Calu3 (cell line): ENCODE results near the gene C12orf42. TPM values are rescaled to one million over a fixed set of nuclear protein-coding genes. Genes with fewer than 3 reads are reported as not detected.

ENCODE experiments used
- BruUV-seq: library from RNA; stranded (reverse); fragments of 400-500 nt; replicated peaks from 2 replicates; lab custom pipeline; 2021; lab: Mats Ljungman, UMichigan
- CTCF ChIA-PET: fragments of 300-600 bp; sonication (Branson Sonifier 250); formaldehyde crosslinking; loops from one replicate; lab custom pipeline; 2022; ENCODE audit warnings: antibody characterized with exemption; lab: Charles Lee
- DNase-seq: peaks from one replicate; pipeline ENCODE4 v3.0.0; 2022
- H3K27ac Mint-ChIP-seq: one replicate; pipeline ENCODE4 v1.8.0; 2022; ENCODE audit warnings: mixed read lengths; ENCODE audit not compliant: unreplicated experiment
- H3K27me3 Mint-ChIP-seq: one replicate; pipeline ENCODE4 v1.8.0; 2022; ENCODE audit warnings: mixed read lengths; ENCODE audit not compliant: unreplicated experiment
- H3K36me3 Mint-ChIP-seq: one replicate; pipeline ENCODE4 v1.8.0; 2022; ENCODE audit warnings: mild to moderate bottlenecking, moderate library complexity, mixed read lengths; ENCODE audit not compliant: insufficient read depth, unreplicated experiment
- H3K4me1 Mint-ChIP-seq: one replicate; pipeline ENCODE4 v1.8.0; 2022; ENCODE audit warnings: mild to moderate bottlenecking, low read depth, mixed read lengths; ENCODE audit not compliant: unreplicated experiment
- H3K4me3 Mint-ChIP-seq: one replicate; pipeline ENCODE4 v1.8.0; 2022; ENCODE audit warnings: mild to moderate bottlenecking, low read depth, moderate library complexity, mixed read lengths; ENCODE audit not compliant: unreplicated experiment
- H3K9me3 Mint-ChIP-seq: one replicate; pipeline ENCODE4 v1.8.0; 2022; ENCODE audit warnings: low read depth, mixed read lengths; ENCODE audit not compliant: unreplicated experiment
- CTCF ChIP-seq: fragments of 200-600 bp; IDR thresholded peaks from one replicate; pipeline ENCODE4 v1.8.0; 2022; ENCODE audit warnings: antibody characterized with exemption; ENCODE audit not compliant: unreplicated experiment
- intact Hi-C: fragments of 100-400 bp; cut with micrococcal nuclease; formaldehyde crosslinking; loops from one replicate; pipeline ENCODE4 v1.10.0; 2022; ENCODE audit not compliant: unreplicated experiment
- total RNA-seq: library from RNA; stranded (reverse); gene quantifications from 2 replicates; pipeline ENCODE4 v1.2.3, GENCODE V29; 2022

C12orf42 gene
- total RNA-seq, 1 experiment from 2014 or later = not detected

DNA sequence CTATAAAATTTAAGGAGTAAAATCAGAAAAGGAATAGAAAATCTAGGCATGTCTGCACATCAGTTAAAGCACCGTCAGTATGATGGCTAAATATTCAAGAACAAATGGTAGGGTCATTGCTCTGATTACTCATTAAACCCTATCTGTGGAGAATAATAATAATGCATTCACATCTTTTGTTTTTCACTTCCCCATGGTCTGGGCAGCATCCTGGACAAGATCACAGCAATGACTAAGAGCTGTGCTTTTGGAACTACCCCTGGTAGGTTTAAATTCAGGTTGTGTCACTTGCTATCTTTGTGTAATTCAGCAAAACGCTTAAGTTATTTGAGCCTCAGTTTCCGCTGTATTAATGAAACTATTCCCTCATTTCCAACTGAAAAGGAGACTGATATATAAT, 33.1 kb downstream of the C12orf42 start:
- intact Hi-C loops = no loop called here
- no peaks in the 10 kb centered on the region for H3K27me3 Mint-ChIP-seq
- TF ChIP-seq CTCF = no peak
- H3K4me3 Mint-ChIP-seq = no peak overlapping the region
- no peaks in the 10 kb centered on the region for H3K4me1 Mint-ChIP-seq
- H3K36me3 Mint-ChIP-seq = no peaks in the 10 kb centered on the region
- peaks cover 4% of the 10 kb centered on the region for H3K9me3 Mint-ChIP-seq
- CTCF ChIA-PET = no interaction called here
- DNase-seq = no peak
- H3K27ac Mint-ChIP-seq = no peak overlapping the region
- no TSS peak for BruUV-seq

- Mint-ChIP-seq H3K9me3 (no peaks in the 10 kb centered on the region), H3K4me3 (no peak overlapping the region), H3K27me3 (no peaks in the 10 kb centered on the region), H3K4me1 (no peaks in the 10 kb centered on the region), H3K36me3 (no peaks in the 10 kb centered on the region), H3K27ac (no peak overlapping the region)
- intact Hi-C loops = no loop called here
- no peak for TF ChIP-seq CTCF
- CTCF ChIA-PET = no interaction called here
- BruUV-seq = no TSS peak
- no peak for DNase-seq
Observed at GRCh38 chr12:103457471-103457870, 38.3 kb downstream of the C12orf42 start.

GRCh38 chr12:103456006-103456405, 39.8 kb downstream of the C12orf42 start:
- intact Hi-C loops = no loop called here
- TF ChIP-seq CTCF = no peak
- no peaks in the 10 kb centered on the region for H3K9me3 Mint-ChIP-seq
- no peaks in the 10 kb centered on the region for H3K27me3 Mint-ChIP-seq
- CTCF ChIA-PET = no interaction called here
- no peaks in the 10 kb centered on the region for H3K36me3 Mint-ChIP-seq
- no peak for DNase-seq
- BruUV-seq = no TSS peak
- H3K4me1 Mint-ChIP-seq = no peaks in the 10 kb centered on the region
- H3K27ac Mint-ChIP-seq = no peak overlapping the region
- H3K4me3 Mint-ChIP-seq = no peak overlapping the region

- CTCF ChIA-PET = no interaction called here
Observed at GRCh38 chr12:103455020-103455763, 40.6 kb downstream of the C12orf42 start.

More at GRCh38 chr12:103455020-103455763, 40.6 kb downstream of the C12orf42 start:
- H3K4me3 Mint-ChIP-seq = no peak overlapping the region
- no peaks in the 10 kb centered on the region for H3K4me1 Mint-ChIP-seq
- DNase-seq = no peak
- BruUV-seq = no TSS peak
- H3K27me3 Mint-ChIP-seq = no peaks in the 10 kb centered on the region
- no peaks in the 10 kb centered on the region for H3K36me3 Mint-ChIP-seq
- no peak for TF ChIP-seq CTCF
- intact Hi-C loops = no loop called here
- no peak overlapping the region for H3K27ac Mint-ChIP-seq
- no peaks in the 10 kb centered on the region for H3K9me3 Mint-ChIP-seq
